ENCODE data around the gene ARHGEF17. TPM values are rescaled to one million over a fixed set of nuclear protein-coding genes. Genes with fewer than 3 reads are reported as not detected.
"Not testable (repeated sequence)": the region's sequence is repeated elsewhere in the genome, so short reads cannot be mapped to it uniquely, and the experiment has no call there.

ARHGEF17 gene
- total RNA-seq, 1 donor from 2014 or later = 19.3 TPM

DNA sequence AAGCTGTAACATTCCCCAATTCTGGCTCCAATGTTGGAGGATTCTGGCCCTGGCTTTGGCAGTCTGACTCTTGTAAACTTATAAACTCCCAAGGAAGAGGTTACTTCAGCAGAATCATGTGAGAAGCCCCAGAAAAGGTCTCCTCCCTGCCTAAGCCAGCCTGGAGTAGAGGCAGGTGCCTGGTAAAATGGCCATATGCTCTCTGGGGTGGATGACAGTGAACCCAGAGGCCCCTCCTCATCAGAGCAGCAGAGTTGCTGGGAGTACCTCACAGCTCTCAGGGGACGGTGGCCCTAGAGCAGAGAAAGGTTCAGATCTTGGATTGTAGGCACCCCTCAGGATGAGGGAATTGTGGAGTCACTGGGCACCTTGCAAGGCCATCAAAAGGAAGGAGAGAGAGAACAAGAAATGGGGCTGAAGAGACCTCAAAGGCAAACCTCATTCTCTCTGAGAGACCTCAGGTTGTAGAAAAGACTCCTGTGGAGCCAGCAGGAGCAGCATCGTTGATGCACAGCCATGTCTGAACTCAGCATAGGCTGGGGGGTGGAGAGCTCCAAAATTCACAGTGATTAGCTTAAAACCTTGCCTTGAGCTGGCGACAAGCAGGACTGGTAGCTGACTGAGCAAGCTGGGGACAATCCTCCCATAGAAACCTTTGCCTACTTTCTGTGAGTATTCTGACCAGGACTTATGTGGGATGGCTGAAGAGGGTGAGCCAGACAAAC lies 40.8 kb upstream of the ARHGEF17 start:
- H3K27me3 ChIP-seq (ENCODE audit: control insufficient read depth in 3 of 3, insufficient read depth in 3 of 3, low read length in 3 of 3) = peaks cover 4 to 11% (median 5%) of the 10 kb centered on the region in 3 donors
- H3K4me3 ChIP-seq (ENCODE audit: low read length in 3 of 3) = no peak overlapping the region
- H3K27ac ChIP-seq (ENCODE audit: low read depth, low read length) = no peak overlapping the region
- no peaks in the 10 kb centered on the region for H3K36me3 ChIP-seq (ENCODE audit: control insufficient read depth in 3 of 3, insufficient read depth in 3 of 3, low read length in 3 of 3)
- H3K4me1 ChIP-seq (ENCODE audit: control insufficient read depth in 3 of 3, insufficient read depth in 3 of 3, low read length in 3 of 3) = peaks cover 15 to 43% (median 23%) of the 10 kb centered on the region in 3 donors
- H3K9me3 ChIP-seq (ENCODE audit: control insufficient read depth in 3 of 3, low read length in 3 of 3) = no peaks in the 10 kb centered on the region
- H3K9ac ChIP-seq (ENCODE audit: low read depth in 1 of 3, low read length in 3 of 3) = no peak overlapping the region

- H3K4me3 ChIP-seq (ENCODE audit: low read length in 3 of 3) = no peak overlapping the region
- peaks cover 15 to 43% (median 23%) of the 10 kb centered on the region in 3 donors for H3K4me1 ChIP-seq (ENCODE audit: control insufficient read depth in 3 of 3, insufficient read depth in 3 of 3, low read length in 3 of 3)
- H3K9me3 ChIP-seq (ENCODE audit: control insufficient read depth in 3 of 3, low read length in 3 of 3) = no peaks in the 10 kb centered on the region
- H3K27me3 ChIP-seq (ENCODE audit: control insufficient read depth in 3 of 3, insufficient read depth in 3 of 3, low read length in 3 of 3) = peaks cover 4 to 11% (median 5%) of the 10 kb centered on the region in 3 donors
- no peaks in the 10 kb centered on the region for H3K36me3 ChIP-seq (ENCODE audit: control insufficient read depth in 3 of 3, insufficient read depth in 3 of 3, low read length in 3 of 3)
- H3K9ac ChIP-seq (ENCODE audit: low read depth in 1 of 3, low read length in 3 of 3) = peak overlapping the region in 1 of 3 donors; percentile 16
- H3K27ac ChIP-seq (ENCODE audit: low read depth, low read length) = no peak overlapping the region
Measured at GRCh38 chr11:73267906-73268540, 40.1 kb upstream of the ARHGEF17 start.

- Histone ChIP-seq H3K9me3 (ENCODE audit: control insufficient read depth in 3 of 3, low read length in 3 of 3) (no peaks in the 10 kb centered on the region), H3K9ac (ENCODE audit: low read depth in 1 of 3, low read length in 3 of 3) (no peak overlapping the region), H3K27me3 (ENCODE audit: control insufficient read depth in 3 of 3, insufficient read depth in 3 of 3, low read length in 3 of 3) (peaks cover 4 to 11% (median 5%) of the 10 kb centered on the region in 3 donors), H3K4me3 (ENCODE audit: low read length in 3 of 3) (no peak overlapping the region), H3K4me1 (ENCODE audit: control insufficient read depth in 3 of 3, insufficient read depth in 3 of 3, low read length in 3 of 3) (peaks cover 22 to 48% (median 23%) of the 10 kb centered on the region in 3 donors), H3K27ac (ENCODE audit: low read depth, low read length) (no peak overlapping the region), H3K36me3 (ENCODE audit: control insufficient read depth in 3 of 3, insufficient read depth in 3 of 3, low read length in 3 of 3) (no peaks in the 10 kb centered on the region)
Measured at GRCh38 chr11:73268671-73269271, 39.3 kb upstream of the ARHGEF17 start.

DNA sequence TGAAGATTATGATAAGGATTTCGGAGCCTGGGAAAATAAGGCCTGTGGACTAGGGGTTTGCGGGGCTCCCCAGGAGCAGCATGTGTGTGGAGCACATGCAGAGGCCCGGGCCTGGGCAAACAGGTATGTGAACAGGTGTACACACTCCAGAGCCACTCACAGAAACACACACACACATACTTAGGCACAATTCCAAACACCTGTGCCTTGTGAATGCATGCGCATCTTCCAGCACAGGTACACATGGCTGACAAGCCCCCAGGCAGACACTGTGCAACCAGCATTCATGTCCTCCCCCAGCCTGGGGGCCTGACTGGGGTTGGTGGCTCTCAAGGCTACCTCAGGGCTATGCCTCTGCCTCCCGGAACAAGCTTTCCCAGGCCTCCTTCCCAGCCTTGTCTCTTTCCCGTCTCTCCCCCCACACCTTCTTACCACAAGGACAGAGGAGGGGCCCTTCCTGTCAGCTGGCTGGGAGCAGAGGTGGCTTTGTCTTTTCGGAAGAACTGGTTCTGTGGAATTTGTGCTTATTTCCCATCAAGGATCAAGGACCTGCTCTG lies 38.5 kb upstream of the ARHGEF17 start:
- peaks cover 4 to 5% (median 5%) of the 10 kb centered on the region in 3 donors for H3K27me3 ChIP-seq (ENCODE audit: control insufficient read depth in 3 of 3, insufficient read depth in 3 of 3, low read length in 3 of 3)
- no peaks in the 10 kb centered on the region for H3K36me3 ChIP-seq (ENCODE audit: control insufficient read depth in 3 of 3, insufficient read depth in 3 of 3, low read length in 3 of 3)
- no peak overlapping the region for H3K27ac ChIP-seq (ENCODE audit: low read depth, low read length)
- no peak overlapping the region for H3K9ac ChIP-seq (ENCODE audit: low read depth in 1 of 3, low read length in 3 of 3)
- H3K4me1 ChIP-seq (ENCODE audit: control insufficient read depth in 3 of 3, insufficient read depth in 3 of 3, low read length in 3 of 3) = peaks cover 22 to 52% (median 23%) of the 10 kb centered on the region in 3 donors
- no peaks in the 10 kb centered on the region for H3K9me3 ChIP-seq (ENCODE audit: control insufficient read depth in 3 of 3, low read length in 3 of 3)
- no peak overlapping the region for H3K4me3 ChIP-seq (ENCODE audit: low read length in 3 of 3)

GRCh38 chr11:73270016-73270854 lies 37.8 kb upstream of the ARHGEF17 start:
- no peaks in the 10 kb centered on the region for H3K36me3 ChIP-seq (ENCODE audit: control insufficient read depth in 3 of 3, insufficient read depth in 3 of 3, low read length in 3 of 3)
- H3K27ac ChIP-seq (ENCODE audit: low read depth, low read length) = no peak overlapping the region
- peaks cover 19 to 51% (median 28%) of the 10 kb centered on the region in 3 donors for H3K4me1 ChIP-seq (ENCODE audit: control insufficient read depth in 3 of 3, insufficient read depth in 3 of 3, low read length in 3 of 3)
- no peaks in the 10 kb centered on the region for H3K27me3 ChIP-seq (ENCODE audit: control insufficient read depth in 3 of 3, insufficient read depth in 3 of 3, low read length in 3 of 3)
- H3K4me3 ChIP-seq (ENCODE audit: low read length in 3 of 3) = no peak overlapping the region
- no peak overlapping the region for H3K9ac ChIP-seq (ENCODE audit: low read depth in 1 of 3, low read length in 3 of 3)
- no peaks in the 10 kb centered on the region for H3K9me3 ChIP-seq (ENCODE audit: control insufficient read depth in 3 of 3, low read length in 3 of 3)

DNA sequence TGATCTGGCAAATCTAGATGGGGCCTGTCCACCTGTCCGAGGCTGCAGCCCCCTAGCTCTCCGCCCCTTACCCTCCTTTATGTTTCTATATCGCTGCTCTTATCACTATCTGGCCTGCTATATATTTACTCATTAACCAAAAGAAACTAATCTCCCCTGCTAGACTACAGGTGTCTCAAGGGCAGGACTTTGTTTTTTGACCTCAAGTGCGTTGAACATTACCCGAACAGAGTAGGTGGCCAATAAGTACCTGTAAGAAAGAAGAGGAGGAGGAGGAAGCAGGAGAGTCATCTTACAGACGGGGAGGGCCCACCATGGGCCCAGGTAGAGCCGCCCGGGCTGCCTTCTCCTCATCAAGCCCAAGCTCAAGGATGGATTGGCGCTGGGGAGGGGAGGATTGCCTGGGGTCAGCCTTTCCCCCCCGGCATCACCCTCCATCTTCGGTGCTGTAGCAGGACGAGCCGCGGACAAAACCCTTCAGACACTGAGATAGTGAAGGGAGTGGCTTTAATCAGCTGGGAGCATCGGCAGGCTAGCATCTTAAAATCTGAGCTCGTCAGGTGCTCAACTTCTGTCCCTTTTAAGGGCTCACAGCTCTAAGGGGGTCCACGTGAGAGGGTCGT lies 37.1 kb upstream of the ARHGEF17 start:
- H3K9ac ChIP-seq (ENCODE audit: low read depth in 1 of 3, low read length in 3 of 3) = no peak overlapping the region
- peaks cover 13 to 44% (median 25%) of the 10 kb centered on the region in 3 donors for H3K4me1 ChIP-seq (ENCODE audit: control insufficient read depth in 3 of 3, insufficient read depth in 3 of 3, low read length in 3 of 3)
- H3K9me3 ChIP-seq (ENCODE audit: control insufficient read depth in 3 of 3, low read length in 3 of 3) = no peaks in the 10 kb centered on the region
- no peaks in the 10 kb centered on the region for H3K27me3 ChIP-seq (ENCODE audit: control insufficient read depth in 3 of 3, insufficient read depth in 3 of 3, low read length in 3 of 3)
- no peaks in the 10 kb centered on the region for H3K36me3 ChIP-seq (ENCODE audit: control insufficient read depth in 3 of 3, insufficient read depth in 3 of 3, low read length in 3 of 3)
- H3K4me3 ChIP-seq (ENCODE audit: low read length in 3 of 3) = no peak overlapping the region
- no peak overlapping the region for H3K27ac ChIP-seq (ENCODE audit: low read depth, low read length)

- not testable (repeated sequence) for H3K9me3 ChIP-seq (ENCODE audit: control insufficient read depth in 3 of 3, low read length in 3 of 3); H3K36me3 ChIP-seq (ENCODE audit: control insufficient read depth in 3 of 3, insufficient read depth in 3 of 3, low read length in 3 of 3); H3K27me3 ChIP-seq (ENCODE audit: control insufficient read depth in 3 of 3, insufficient read depth in 3 of 3, low read length in 3 of 3); H3K9ac ChIP-seq (ENCODE audit: low read depth in 1 of 3, low read length in 3 of 3); H3K4me3 ChIP-seq (ENCODE audit: low read length in 3 of 3); H3K27ac ChIP-seq (ENCODE audit: low read depth, low read length)
- H3K4me1 ChIP-seq (ENCODE audit: control insufficient read depth in 3 of 3, insufficient read depth in 3 of 3, low read length in 3 of 3) = peaks cover 8 to 39% (median 20%) of the 10 kb centered on the region in 3 donors
Measured at GRCh38 chr11:73271478-73271865, 36.6 kb upstream of the ARHGEF17 start.

- no peak within 1 kb of the TSS for H3K9ac ChIP-seq (ENCODE audit: low read depth in 1 of 3, low read length in 3 of 3)
- H3K4me1 ChIP-seq (ENCODE audit: control insufficient read depth in 3 of 3, insufficient read depth in 3 of 3, low read length in 3 of 3) = peaks cover 3 to 33% (median 15%) of the 10 kb centered on the region in 3 donors
- no peaks in the 10 kb centered on the region for H3K36me3 ChIP-seq (ENCODE audit: control insufficient read depth in 3 of 3, insufficient read depth in 3 of 3, low read length in 3 of 3)
- no peaks in the 10 kb centered on the region for H3K9me3 ChIP-seq (ENCODE audit: control insufficient read depth in 3 of 3, low read length in 3 of 3)
- H3K4me3 ChIP-seq (ENCODE audit: low read length in 3 of 3) = peak within 1 kb of the TSS in 1 of 3 donors; percentile 38
- H3K27me3 ChIP-seq (ENCODE audit: control insufficient read depth in 3 of 3, insufficient read depth in 3 of 3, low read length in 3 of 3) = no peaks in the 10 kb centered on the region
- H3K27ac ChIP-seq (ENCODE audit: low read depth, low read length) = peak within 1 kb of the TSS; percentile 7
Measured at GRCh38 chr11:73271936-73272679, 36.0 kb upstream of the ARHGEF17 start, which contains the start of gene P2RY6. P2RY6 (plus strand) TSS chr11:73272338; CDS start chr11:73296519, 24,181 bp downstream.

Data from skeletal muscle tissue (tissue), 4 donors.